HG03575 (cell line): ENCODE results near the gene GALNT2.

Experiments used
- ATAC-seq: cut with Tn5 transposase; IDR thresholded peaks from one replicate; pipeline ENCODE4 v1.9.1; 2021; ENCODE audit not compliant: unreplicated experiment, insufficient number of reproducible peaks, low FRiP score; ENCODE audit errors: extremely low read depth

Gene GALNT2

DNA sequence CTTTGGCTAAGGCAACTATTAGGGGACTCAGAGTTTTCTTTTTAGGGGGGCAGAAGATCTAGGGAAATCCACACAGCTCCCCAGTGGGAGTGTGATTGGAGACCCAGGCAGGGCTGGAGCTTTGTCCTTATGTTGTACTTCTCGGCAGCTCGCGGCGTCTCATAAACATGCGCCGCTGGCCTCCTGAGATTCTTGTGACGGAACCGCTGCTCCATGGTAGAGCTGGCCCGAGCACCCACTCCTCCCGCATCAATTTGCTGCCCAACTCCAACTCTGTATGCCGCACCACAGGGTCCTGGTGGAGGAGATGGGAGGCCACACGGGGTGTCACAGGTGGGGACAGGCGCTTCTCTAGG is 143.9 kb downstream of the GALNT2 start:
- no peak for ATAC-seq

DNA sequence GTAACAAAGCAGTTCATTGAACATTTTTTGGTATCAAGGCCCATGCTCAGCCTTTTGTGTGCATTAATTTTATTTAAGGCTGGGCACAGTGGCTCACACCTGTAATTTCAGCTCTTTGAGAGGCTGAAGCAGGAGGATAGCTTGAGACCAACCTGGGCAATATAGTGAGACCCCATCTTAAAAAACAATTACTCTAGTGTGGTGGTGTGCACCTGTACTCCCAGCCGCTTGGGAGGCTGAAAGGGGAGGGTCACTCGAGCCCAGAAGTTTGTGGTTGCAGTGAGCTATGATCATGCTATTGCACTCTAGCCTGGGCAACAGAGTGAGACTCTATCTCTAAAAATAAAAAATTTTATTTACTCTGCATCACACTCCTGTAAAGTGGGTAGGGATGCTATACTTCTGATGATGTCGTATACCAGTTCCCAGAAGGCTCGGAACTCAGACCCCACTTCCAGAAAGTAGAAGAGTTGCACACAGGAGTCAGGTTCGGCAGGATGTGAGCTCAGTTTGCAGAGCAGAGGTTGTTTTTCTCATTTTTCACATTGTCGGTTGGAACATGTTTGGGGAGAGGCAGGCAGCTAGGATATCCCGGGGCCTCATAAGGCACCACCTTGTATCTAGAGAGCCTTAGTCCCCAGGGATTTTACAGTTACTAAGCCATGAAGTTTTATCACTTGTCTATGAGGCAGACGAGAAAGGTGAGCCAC is 144.6 kb downstream of the GALNT2 start:
- no peak for ATAC-seq

GRCh38 chr1:230212405-230212936 is 145.4 kb downstream of the GALNT2 start:
- ATAC-seq, result no peak

- no peak for ATAC-seq
Observed at GRCh38 chr1:230215031-230215430, 148.0 kb downstream of the GALNT2 start.

GRCh38 chr1:230215529-230215928 is 148.5 kb downstream of the GALNT2 start:
- no peak for ATAC-seq

- ATAC-seq, result no peak
Observed at GRCh38 chr1:230216896-230217295, 149.9 kb downstream of the GALNT2 start.

- no peak for ATAC-seq
Observed at GRCh38 chr1:230218667-230219066, 151.6 kb downstream of the GALNT2 start.

GRCh38 chr1:230219174-230220067 is 152.4 kb downstream of the GALNT2 start:
- ATAC-seq, result no peak

GRCh38 chr1:230220478-230220877 is 153.4 kb downstream of the GALNT2 start:
- no peak for ATAC-seq

GRCh38 chr1:230220907-230221306 is 153.9 kb downstream of the GALNT2 start:
- ATAC-seq, result no peak

- ATAC-seq, result no peak
Observed at GRCh38 chr1:230222678-230223077, 155.6 kb downstream of the GALNT2 start.

DNA sequence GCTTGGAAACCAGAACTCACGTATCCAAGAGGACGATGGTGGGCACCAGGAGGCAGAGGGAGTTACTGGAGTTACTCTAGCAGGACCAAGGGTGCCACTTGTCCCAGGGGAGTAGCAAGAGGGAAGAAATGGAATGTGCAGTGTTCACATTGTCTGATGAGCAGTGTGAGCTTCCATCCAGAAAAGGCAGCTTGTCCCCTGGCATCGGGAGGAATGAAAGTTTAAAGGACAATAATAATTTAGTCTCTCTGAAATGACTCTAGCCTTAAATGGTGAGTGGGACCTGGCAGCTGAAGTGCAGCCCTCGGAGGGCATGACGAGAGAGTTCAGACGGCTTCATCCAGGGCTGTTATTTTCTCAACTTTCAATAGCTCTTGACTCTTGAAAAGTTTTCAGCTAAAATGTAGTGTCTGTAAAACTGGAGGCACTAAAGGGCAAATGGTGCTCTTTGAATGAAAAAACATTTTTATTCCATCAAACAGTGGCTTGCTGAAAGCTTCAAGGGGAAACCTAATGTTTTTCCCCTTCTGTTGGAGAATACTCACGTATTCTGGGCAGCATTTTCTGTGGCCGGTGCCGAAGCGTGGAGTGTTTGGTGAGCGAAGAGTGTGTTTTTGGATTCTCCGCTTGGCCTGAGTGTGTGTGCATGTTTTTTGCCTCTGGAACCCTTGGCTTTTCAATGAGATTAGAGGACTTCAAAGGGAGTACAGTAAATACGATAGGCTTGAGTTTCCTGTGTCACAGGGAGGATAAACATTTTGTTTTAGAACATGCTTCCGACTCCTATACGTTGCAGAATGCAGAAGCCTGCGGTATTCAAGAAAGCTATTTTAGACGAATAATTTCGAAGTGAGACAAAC is 157.3 kb downstream of the GALNT2 start:
- ATAC-seq, result no peak

DNA sequence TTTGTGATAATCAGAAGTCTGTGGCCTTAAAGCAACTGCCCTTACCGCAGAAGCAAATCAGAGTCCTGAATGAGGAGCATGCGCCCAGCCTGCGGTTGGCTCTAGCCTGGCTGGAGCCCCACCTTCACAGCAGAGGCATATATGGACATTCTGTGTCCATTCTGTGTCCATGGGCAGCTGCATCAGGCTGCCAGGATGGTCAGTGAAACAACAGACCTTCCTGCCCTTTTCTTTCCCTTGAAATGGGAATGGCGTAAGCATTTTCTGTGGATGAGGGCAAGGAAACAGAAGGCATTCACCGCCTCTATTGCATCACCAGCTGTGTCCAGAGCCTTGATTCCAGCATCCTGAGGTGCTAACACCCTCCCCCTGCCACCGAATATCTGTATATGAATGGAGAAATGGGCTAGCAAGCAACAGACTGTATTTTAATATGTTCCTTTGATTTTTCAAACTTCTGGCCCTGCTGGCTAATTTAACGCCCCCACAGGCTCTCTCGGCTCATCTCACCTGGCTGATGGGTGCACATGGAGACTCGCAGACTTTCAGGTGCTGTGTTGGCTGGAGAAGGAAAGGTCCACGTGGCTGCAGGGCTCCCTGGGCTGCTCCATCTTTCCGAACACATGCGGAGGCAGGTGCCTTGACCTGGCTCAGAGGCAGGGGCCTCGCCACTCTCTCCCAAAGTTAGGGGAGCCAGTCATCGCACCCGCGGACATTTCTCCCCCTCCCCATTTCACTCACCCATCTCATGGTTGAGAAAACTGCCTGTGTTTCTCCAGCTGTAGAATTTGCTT is 159.2 kb downstream of the GALNT2 start:
- ATAC-seq, result no peak

DNA sequence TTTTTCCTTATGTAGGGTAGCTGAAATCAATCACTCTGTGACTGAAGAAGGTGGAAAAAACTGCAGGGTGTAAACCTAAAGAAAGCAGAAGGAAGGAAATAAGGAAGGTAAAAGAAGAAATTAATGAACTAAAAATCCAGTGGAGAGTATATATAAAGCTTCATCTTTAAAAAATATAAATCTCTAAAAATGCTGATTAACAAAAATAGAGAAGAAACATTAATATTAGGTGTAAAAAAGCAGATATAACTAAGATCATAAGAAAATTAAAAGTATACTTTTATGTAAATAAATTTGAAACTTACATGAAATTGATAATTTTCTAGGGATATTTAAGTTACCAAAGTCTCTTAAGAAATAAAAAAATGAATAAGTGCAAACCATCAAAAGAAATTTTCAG is 159.8 kb downstream of the GALNT2 start:
- no peak for ATAC-seq

GRCh38 chr1:230228236-230228897 is 161.3 kb downstream of the GALNT2 start:
- ATAC-seq, result no peak

- ATAC-seq, result no peak
Observed at GRCh38 chr1:230230273-230230672, 163.2 kb downstream of the GALNT2 start.

DNA sequence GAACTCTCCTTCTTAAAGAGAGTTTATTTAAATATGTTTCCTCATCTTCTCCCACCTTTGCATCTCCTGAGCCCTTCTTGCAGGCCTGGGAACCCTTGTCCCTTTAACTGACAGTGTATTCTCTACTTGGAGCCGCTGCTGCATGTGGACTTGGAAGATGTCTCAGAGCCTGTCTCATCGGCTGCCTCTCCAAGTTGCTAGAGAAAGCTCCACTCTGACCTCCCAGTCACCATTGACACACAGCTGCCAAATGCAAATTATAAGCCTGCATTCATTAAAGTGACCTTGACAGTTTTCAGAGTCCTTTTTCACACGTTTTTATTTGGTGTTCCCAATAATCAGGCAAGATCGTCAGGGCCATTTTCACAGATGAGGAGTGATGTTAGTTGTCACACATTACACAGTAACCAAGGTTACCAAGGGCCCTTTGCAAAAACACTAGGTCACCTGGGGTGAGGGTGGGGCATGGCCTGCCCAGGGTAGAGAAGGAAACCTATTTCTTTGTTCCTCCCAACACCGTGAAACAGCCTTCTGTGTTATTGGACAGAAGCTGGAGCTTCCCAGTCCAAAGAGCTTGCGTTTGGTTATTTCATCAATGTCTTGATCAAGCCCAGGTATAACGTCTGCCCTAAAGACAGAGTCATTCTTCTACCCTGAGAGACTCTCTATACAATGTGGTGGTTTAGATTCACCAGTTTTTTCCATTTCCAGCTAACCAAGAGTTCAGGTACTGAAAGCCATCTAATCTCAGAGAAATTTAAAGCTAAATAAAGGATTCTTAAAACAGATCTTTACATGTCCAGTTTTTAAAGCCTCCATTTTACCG is 164.1 kb downstream of the GALNT2 start:
- no peak for ATAC-seq
